SKM-1 (cell line): ENCODE results near the gene CD4.

ENCODE experiments used
- DNase-seq: peaks from one replicate; lab custom pipeline; 2025; ENCODE audit not compliant: unreplicated experiment; lab: John Stamatoyannopoulos, UW

The CD4 gene

GRCh38 chr12:6765048-6765633, 24.2 kb upstream of the CD4 start:
- no peak for DNase-seq

DNA sequence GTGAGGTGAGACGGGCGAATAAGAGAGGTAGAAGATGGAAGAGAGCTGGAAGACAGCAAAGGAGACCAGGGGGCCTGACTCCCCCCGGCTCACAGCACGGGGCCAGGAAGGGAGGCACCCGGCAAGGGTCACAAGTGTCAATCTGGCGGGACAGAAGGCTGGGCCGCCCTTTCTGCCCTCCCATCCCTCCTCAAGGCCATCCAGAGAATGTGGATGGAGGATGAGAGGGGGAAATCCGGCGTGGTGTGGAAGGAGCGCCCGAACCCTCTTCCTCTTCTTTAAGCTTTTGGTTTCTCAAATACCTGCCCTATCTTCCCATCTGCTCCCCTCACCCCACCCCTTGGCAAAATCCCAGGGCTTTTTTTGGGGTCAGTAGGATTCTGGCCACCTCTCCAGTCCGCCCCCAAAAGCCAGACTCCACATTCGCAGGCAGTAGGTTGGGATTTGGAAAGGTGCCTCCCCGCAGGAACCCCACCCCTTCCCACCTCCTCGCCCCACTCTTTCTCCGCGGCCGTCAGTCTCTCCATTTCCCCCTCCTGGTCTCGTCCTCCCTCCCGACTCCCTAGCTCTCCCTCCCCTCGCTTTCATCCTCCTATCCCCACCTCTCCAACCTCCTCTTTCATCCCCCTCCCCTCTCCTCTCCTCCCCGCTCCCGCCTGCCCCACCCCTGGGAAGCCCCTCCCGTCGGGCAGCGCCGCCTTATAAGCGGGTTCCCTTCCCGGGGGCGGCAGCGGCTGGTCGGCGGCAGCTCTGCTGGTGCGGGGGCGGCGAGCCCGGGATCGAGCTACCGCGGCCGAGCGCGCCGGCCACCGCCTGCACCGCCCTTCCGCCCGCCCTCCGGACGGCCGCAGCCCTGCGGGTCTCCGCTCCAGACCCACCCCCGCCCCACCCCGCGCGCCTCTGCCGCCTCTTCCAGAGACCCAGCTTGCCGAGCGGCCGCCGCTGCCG, 23.4 kb upstream of the CD4 start, which contains the start of gene PTMS:
Gene PTMS (plus strand): TSS at position 730 of the 948 bp plus-strand sequence. CDS start 343 bp downstream, outside the sequence.
- DNase-seq = no peak

DNA sequence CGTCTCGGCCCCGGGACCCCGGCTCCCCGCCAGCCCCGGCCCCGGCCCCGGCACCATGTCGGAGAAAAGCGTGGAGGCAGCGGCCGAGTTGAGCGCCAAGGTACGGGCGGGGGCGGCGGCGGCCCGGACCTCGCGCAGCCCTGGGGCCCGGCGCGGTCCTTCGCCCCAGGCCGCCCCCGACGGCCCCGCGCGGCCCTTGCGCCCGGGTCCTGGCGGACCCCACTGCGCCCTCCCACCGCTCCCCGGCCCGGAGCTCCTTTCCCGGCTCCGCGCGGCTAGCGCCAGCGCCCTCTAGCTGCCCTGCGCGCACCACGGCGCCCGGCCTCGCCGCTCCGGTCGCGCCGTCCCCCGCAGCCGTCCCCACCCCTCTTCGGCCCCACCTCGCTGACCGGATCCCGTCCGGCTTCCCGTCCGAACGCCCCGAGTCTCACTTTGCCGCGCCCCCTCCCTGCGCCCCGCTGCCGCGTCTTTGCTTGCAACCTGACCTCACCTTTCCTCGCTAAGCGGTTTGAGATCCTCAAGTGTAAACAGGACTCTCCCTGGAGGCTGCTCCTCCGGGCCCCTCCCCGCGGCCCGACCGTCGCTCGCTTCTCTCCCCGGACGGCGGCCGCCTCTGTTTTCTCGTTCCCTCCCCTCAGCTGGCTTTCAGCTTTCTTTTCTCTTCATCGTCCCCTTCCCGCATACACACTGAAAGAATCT, 22.5 kb upstream of the CD4 start:
- DNase-seq = no peak

- DNase-seq = no peak
These were observed 21.7 kb upstream of the CD4 start for GRCh38 chr12:6767353-6768319.

DNA sequence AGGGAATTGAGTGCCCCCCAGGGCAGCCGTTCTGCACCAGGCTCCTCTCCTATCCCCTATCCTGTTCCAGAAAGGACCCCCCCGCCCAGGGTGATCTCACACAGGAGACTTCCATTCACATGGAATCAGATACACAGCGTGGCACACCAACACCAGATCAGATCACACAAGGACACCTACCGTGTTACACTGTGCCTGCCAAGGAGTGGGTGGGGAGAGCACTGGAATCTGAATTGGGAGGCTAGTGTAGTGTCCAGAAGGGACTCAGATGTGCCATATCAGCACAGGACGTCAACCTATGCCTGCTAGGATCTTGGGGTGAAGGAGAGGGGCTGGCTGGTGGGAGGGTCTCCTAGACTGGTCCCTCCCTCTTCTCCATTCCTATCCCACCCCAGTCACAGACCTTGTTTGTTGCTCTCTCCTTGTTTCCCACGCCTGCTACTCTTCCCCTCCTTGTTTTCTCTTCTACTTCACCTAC, 20.9 kb upstream of the CD4 start:
- no peak for DNase-seq

- DNase-seq = no peak
These were observed 20.3 kb upstream of the CD4 start for GRCh38 chr12:6768990-6769389.

DNA sequence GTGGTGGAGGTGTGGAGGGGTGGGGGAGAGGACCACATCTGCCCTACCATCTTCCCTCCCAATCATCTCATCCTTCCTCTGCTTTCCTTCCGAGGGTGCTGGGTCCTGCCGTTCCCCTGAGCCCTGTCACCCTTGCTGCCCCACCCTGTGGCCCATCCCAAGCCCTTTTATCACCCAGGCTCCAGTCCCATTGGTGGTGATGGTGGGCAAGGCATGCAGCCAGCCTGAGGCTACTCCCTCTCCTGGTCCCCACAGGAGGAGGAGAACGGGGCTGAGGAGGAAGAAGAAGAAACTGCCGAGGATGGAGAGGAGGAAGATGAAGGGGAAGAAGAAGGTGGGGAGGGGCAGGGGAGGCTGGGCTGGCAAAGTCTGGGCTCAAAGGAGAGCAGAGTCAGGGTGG, 19.7 kb upstream of the CD4 start:
- DNase-seq = no peak

DNA sequence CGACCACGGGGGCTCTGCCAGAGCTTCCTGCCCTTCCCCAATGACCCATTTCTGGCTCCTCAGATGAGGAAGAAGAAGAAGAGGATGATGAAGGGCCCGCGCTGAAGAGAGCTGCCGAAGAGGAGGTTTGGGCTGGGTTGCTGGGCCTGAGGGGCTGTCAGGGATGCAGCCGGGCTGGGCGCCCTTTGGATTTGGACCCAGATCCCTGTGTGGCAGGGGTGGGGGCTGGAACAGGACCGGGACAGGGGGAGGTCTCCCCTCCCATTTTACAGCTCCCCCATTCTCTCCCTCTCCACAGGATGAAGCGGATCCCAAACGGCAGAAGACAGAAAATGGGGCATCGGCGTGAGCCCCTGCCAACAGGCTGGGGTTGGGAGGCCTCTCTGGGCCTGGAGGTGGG, 19.2 kb upstream of the CD4 start:
- DNase-seq = no peak

- no peak for DNase-seq
These were observed 18.7 kb upstream of the CD4 start for GRCh38 chr12:6770600-6770999.

GRCh38 chr12:6771091-6771495, 18.2 kb upstream of the CD4 start:
- no peak for DNase-seq

- no peak for DNase-seq
These were observed 17.6 kb upstream of the CD4 start for GRCh38 chr12:6771509-6772330.

DNA sequence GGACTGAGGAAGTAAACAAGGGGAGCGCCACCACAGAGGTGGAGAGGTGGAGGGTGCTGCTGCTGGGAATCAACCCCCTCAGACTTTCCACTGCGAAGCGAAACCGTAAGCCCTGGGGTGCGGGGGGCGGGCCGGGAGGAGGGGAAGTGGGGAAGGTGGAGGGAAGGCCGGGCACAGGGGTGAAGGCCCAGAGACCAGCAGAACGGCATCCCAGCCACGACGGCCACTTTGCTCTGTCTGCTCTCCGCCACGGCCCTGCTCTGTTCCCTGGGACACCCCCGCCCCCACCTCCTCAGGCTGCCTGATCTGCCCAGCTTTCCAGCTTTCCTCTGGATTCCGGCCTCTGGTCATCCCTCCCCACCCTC, 17.0 kb upstream of the CD4 start, which contains the start of gene LAG3:
Gene LAG3 (plus strand): TSS at position 190 of the 365 bp plus-strand sequence. CDS start 333 bp downstream, outside the sequence.
- no peak for DNase-seq

DNA sequence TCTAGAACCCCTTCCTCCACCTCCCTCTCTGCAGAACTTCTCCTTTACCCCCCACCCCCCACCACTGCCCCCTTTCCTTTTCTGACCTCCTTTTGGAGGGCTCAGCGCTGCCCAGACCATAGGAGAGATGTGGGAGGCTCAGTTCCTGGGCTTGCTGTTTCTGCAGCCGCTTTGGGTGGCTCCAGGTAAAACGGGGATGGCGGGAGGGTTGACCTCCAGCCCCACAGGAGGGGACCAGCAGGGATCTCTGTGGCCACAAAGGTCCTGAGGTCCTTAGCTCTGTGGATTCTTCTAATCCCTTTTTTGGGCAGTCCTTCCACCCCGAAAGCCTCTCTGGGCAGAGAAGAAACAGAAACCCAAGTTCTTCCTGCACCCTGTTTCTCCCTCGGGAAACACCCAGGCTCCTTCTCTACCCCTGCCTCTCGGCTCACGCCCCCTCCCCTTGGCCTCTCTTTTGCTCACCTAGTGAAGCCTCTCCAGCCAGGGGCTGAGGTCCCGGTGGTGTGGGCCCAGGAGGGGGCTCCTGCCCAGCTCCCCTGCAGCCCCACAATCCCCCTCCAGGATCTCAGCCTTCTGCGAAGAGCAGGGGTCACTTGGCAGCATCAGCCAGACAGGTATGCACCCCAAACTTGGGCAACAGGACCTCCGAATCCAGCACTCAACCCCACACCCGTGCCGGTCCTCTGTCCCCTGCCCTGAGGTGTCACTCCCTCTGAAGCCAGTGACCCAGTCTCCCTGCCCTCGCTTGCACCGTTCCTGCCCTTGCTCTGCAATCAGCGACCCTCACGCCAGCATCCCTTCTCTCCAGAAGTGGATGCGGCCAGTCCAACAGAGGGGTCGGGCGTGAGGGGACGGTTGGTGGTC, 16.4 kb upstream of the CD4 start:
- no peak for DNase-seq

GRCh38 chr12:6773590-6774351, 15.6 kb upstream of the CD4 start:
- no peak for DNase-seq

GRCh38 chr12:6774499-6775062, 14.7 kb upstream of the CD4 start:
- DNase-seq = no peak

DNA sequence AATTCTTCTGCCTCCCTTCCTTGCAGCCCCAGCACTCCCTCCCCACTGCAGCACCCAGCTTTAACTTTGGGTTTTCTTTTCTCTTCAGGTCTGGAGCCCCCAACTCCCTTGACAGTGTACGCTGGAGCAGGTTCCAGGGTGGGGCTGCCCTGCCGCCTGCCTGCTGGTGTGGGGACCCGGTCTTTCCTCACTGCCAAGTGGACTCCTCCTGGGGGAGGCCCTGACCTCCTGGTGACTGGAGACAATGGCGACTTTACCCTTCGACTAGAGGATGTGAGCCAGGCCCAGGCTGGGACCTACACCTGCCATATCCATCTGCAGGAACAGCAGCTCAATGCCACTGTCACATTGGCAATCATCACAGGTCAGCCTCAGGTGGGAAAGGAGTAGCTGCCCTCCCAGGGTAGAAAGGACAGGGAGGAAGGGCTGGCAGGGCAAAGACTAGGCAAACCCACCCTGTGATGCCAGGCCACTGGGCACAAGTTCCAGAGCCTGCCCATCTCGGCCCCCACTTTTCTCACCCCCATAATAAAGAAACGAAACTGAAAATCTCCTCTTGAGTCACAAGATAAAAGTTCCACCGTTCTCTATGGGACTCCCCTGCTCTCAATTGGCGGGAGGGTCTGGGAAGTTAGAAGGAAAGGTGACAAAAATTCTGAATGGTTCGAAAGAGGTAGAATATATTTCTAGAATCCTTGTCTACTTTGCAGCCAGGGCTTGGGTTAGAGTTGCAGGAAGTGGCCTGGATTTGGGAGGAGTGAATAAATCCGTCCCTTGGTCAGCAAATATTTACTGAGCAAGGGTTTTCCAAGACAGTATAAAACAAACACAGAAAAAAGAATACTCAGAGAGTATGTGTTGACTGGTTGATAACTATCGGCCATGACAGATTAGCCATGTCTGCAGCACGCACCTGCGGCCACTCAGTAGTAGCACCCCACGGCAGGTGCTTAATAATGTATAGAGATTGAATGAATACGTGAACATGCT, 13.8 kb upstream of the CD4 start:
- no peak for DNase-seq
